ENCODE results near the gene STAB1. TPM values are rescaled to one million over a fixed set of nuclear protein-coding genes. Genes with fewer than 3 reads are reported as not detected.

STAB1 gene
- total RNA-seq, 2 experiments from 2014 or later = 0.08 to 0.10 TPM

GRCh38 chr3:52489453-52489852 lies 5.7 kb upstream of the STAB1 start:
- peaks cover 2% of the 10 kb centered on the region for H3K36me3 Mint-ChIP-seq
- no peak overlapping the region for H3K4me3 Mint-ChIP-seq
- H3K9me3 Mint-ChIP-seq = no peaks in the 10 kb centered on the region
- DNase-seq = no peak
- no peaks in the 10 kb centered on the region for H3K27me3 Mint-ChIP-seq
- no peaks in the 10 kb centered on the region for H3K4me1 Mint-ChIP-seq
- H3K27ac Mint-ChIP-seq = no peak overlapping the region

GRCh38 chr3:52490035-52490938 lies 4.9 kb upstream of the STAB1 start:
- Mint-ChIP-seq H3K36me3 (peaks cover 2% of the 10 kb centered on the region), H3K4me3 (no peak overlapping the region), H3K27me3 (no peaks in the 10 kb centered on the region), H3K27ac (no peak overlapping the region), H3K4me1 (no peaks in the 10 kb centered on the region), H3K9me3 (no peaks in the 10 kb centered on the region)
- DNase-seq = no peak

DNA sequence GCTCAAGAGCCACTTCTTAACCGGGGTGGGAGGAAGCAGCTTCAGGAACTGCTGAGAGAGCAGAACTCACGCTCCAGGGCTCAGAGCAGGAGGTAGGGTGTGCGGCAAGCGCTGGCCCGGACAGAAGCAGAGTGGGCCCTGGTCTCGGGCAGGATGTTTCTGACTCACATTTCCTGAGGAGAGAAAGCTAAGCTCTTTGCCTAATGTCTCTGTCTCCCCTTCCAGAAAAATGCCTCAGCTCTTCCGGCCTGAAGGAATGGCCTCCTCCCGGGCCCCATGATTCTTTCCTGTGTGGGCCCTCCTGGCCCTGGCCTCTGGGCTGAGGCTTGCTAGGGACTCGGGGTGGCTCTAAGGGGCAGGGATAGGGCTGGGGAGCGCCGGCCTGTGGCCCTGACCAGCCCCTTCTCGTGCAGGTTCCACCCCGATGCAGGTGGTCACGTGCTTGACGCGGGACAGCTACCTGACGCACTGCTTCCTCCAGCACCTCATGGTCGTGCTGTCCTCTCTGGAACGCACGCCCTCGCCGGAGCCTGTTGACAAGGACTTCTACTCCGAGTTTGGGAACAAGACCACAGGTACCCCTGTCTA lies 4.1 kb upstream of the STAB1 start:
- H3K36me3 Mint-ChIP-seq = no peaks in the 10 kb centered on the region
- no peak overlapping the region for H3K27ac Mint-ChIP-seq
- DNase-seq = no peak
- H3K4me3 Mint-ChIP-seq = no peak overlapping the region
- no peaks in the 10 kb centered on the region for H3K9me3 Mint-ChIP-seq
- H3K4me1 Mint-ChIP-seq = no peaks in the 10 kb centered on the region
- no peaks in the 10 kb centered on the region for H3K27me3 Mint-ChIP-seq

DNA sequence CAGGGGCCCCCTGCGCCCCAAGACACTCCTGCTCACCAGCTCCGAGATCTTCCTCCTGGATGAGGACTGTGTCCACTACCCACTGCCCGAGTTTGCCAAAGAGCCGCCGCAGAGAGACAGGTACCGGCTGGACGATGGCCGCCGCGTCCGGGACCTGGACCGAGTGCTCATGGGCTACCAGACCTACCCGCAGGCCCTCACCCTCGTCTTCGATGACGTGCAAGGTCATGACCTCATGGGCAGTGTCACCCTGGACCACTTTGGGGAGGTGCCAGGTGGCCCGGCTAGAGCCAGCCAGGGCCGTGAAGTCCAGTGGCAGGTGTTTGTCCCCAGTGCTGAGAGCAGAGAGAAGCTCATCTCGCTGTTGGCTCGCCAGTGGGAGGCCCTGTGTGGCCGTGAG lies 3.1 kb upstream of the STAB1 start:
- no peaks in the 10 kb centered on the region for H3K27me3 Mint-ChIP-seq
- H3K4me3 Mint-ChIP-seq = no peak overlapping the region
- no peaks in the 10 kb centered on the region for H3K36me3 Mint-ChIP-seq
- no peaks in the 10 kb centered on the region for H3K4me1 Mint-ChIP-seq
- DNase-seq = no peak
- H3K9me3 Mint-ChIP-seq = no peaks in the 10 kb centered on the region
- no peak overlapping the region for H3K27ac Mint-ChIP-seq

- no peak overlapping the region for H3K27ac Mint-ChIP-seq
- H3K36me3 Mint-ChIP-seq = peaks cover under 1% of the 10 kb centered on the region
- H3K4me3 Mint-ChIP-seq = no peak overlapping the region
- H3K27me3 Mint-ChIP-seq = no peaks in the 10 kb centered on the region
- H3K4me1 Mint-ChIP-seq = no peaks in the 10 kb centered on the region
- DNase-seq = no peak
- no peaks in the 10 kb centered on the region for H3K9me3 Mint-ChIP-seq
Observed at GRCh38 chr3:52493232-52494017, 1.7 kb upstream of the STAB1 start.

- no peak for DNase-seq
- peaks cover 1% of the 10 kb centered on the region for H3K36me3 Mint-ChIP-seq
- no peak overlapping the region for H3K27ac Mint-ChIP-seq
- no peak overlapping the region for H3K4me3 Mint-ChIP-seq
- H3K9me3 Mint-ChIP-seq = no peaks in the 10 kb centered on the region
- no peaks in the 10 kb centered on the region for H3K27me3 Mint-ChIP-seq
- peaks cover 4% of the 10 kb centered on the region for H3K4me1 Mint-ChIP-seq
Observed at GRCh38 chr3:52494445-52494844, 693 bp upstream of the STAB1 start.

DNA sequence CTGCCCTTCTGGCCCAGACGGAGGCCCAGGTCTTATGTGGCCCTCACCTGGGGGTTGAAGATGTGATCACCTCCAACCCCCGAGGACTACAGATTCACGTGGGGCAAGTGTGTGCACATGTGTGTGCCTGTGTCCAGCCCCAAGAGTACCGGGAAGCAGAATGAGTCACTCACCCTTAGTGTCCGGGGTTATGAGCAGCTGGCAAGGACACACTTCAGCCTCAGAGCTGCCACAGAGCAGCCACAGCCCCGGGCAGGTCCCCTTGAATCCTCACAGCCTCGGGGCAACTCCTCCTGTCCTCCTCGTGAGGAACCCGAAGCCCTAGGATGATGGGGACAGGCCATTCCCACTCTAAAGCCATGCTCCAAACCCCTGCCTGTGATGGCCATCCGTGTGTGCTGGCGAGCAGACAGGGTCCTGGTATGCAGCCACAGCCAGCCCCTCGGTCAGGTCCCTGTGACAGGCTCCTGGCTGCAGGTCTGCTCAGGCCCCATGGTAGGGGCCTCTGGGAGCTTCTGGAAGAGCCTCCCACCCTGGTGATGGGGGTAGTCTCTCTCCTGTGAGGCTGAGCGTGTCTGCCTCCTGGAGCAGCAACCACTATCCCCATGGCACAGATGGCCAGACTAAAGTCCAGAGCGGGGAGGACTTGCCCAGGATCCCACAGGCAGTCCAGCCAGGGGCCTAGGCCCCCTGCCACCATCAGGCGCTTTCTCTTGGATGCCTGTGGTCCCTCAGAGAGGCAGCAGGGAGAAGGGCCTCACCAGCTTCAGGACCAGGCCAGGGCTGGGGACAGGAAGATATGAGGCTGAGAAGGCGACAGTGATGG lies 852 bp downstream of the STAB1 start:
- DNase-seq = no peak
- no peak overlapping the region for H3K4me3 Mint-ChIP-seq
- H3K27me3 Mint-ChIP-seq = no peaks in the 10 kb centered on the region
- no peaks in the 10 kb centered on the region for H3K9me3 Mint-ChIP-seq
- peaks cover 4% of the 10 kb centered on the region for H3K4me1 Mint-ChIP-seq
- no peak overlapping the region for H3K27ac Mint-ChIP-seq
- H3K36me3 Mint-ChIP-seq = peaks cover 1% of the 10 kb centered on the region

GRCh38 chr3:52498137-52499054 lies 3.3 kb downstream of the STAB1 start:
- H3K27ac Mint-ChIP-seq = no peak overlapping the region

DNA sequence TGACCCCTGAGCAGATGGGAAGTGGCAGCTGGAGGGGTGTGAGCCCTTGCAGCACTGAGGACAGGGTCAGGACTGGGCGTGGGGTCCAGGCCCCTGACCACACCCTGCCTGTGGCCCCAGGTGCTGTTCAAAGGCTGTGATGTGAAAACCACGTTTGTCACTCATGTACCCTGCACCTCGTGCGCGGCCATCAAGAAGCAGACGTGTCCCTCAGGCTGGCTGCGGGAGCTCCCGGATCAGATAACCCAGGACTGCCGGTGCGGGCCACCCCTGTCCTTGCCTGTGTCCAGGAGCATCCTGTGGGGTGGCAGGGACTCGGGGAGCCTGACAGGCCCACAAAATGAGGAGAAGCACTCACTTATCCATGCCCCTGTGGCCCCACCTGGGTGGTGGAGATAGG lies 5.9 kb downstream of the STAB1 start:
- Mint-ChIP-seq H3K27me3 (no peaks in the 10 kb centered on the region), H3K4me1 (peaks cover 4% of the 10 kb centered on the region), H3K27ac (peak overlapping the region; percentile 45), H3K9me3 (no peaks in the 10 kb centered on the region), H3K36me3 (peaks cover 1% of the 10 kb centered on the region), H3K4me3 (no peak overlapping the region)
- DNase-seq = no peak

More at GRCh38 chr3:52498137-52499054, 3.3 kb downstream of the STAB1 start:
- DNase-seq = no peak
- Mint-ChIP-seq H3K4me1 (peaks cover 4% of the 10 kb centered on the region), H3K36me3 (peaks cover 1% of the 10 kb centered on the region), H3K4me3 (no peak overlapping the region), H3K9me3 (no peaks in the 10 kb centered on the region), H3K27me3 (no peaks in the 10 kb centered on the region)

- peaks cover 4% of the 10 kb centered on the region for H3K4me1 Mint-ChIP-seq
- H3K27ac Mint-ChIP-seq = no peak overlapping the region
- no peaks in the 10 kb centered on the region for H3K9me3 Mint-ChIP-seq
- no peak overlapping the region for H3K4me3 Mint-ChIP-seq
- H3K36me3 Mint-ChIP-seq = peaks cover 1% of the 10 kb centered on the region
- DNase-seq = no peak
- no peaks in the 10 kb centered on the region for H3K27me3 Mint-ChIP-seq
Observed at GRCh38 chr3:52502001-52502400, 6.9 kb downstream of the STAB1 start.

- Mint-ChIP-seq H3K36me3 (peaks cover 1% of the 10 kb centered on the region), H3K27me3 (no peaks in the 10 kb centered on the region), H3K9me3 (no peaks in the 10 kb centered on the region), H3K27ac (no peak overlapping the region), H3K4me1 (peaks cover 4% of the 10 kb centered on the region), H3K4me3 (no peak overlapping the region)
- DNase-seq = no peak
Observed at GRCh38 chr3:52502808-52503350, 7.7 kb downstream of the STAB1 start.

GRCh38 chr3:52503788-52504424 lies 8.8 kb downstream of the STAB1 start:
- H3K36me3 Mint-ChIP-seq = no peaks in the 10 kb centered on the region
- H3K9me3 Mint-ChIP-seq = no peaks in the 10 kb centered on the region
- H3K4me1 Mint-ChIP-seq = peaks cover under 1% of the 10 kb centered on the region
- no peaks in the 10 kb centered on the region for H3K27me3 Mint-ChIP-seq
- H3K4me3 Mint-ChIP-seq = no peak overlapping the region
- no peak overlapping the region for H3K27ac Mint-ChIP-seq
- DNase-seq = no peak

DNA sequence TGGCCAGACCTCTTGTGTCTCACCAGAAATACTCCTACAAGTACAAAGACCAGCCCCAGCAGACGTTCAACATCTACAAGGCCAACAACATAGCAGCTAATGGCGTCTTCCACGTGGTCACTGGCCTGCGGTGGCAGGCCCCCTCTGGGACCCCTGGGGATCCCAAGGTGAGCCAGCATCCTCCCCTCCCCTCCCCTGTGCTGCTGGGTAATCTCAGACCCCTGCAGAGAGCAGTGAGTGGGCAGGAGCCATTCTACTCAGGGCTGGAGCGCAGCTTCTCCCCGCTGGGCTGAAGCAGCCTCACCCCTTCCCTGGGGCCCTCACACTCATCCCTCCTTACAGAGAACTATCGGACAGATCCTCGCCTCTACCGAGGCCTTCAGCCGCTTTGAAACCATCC lies 9.8 kb downstream of the STAB1 start:
- no peak overlapping the region for H3K4me3 Mint-ChIP-seq
- H3K9me3 Mint-ChIP-seq = no peaks in the 10 kb centered on the region
- DNase-seq = no peak
- no peaks in the 10 kb centered on the region for H3K4me1 Mint-ChIP-seq
- no peaks in the 10 kb centered on the region for H3K27me3 Mint-ChIP-seq
- H3K27ac Mint-ChIP-seq = no peak overlapping the region
- H3K36me3 Mint-ChIP-seq = no peaks in the 10 kb centered on the region

All from activated naive CD8-positive, alpha-beta T cell treated with anti-CD3 and anti-CD28 coated beads for 36 hours (primary cell).